HG02970 (cell line): Measurements from ENCODE around the gene KRTAP10-1.
"Not testable (repeated sequence)": the region's sequence is repeated elsewhere in the genome, so short reads cannot be mapped to it uniquely, and the experiment has no call there.

ENCODE experiments used
- ATAC-seq: cut with Tn5 transposase; IDR thresholded peaks from one replicate; pipeline ENCODE4 v1.9.1; 2021; ENCODE audit warnings: mild to moderate bottlenecking, moderate library complexity, moderate number of reproducible peaks; ENCODE audit not compliant: unreplicated experiment, low FRiP score

The KRTAP10-1 gene

DNA sequence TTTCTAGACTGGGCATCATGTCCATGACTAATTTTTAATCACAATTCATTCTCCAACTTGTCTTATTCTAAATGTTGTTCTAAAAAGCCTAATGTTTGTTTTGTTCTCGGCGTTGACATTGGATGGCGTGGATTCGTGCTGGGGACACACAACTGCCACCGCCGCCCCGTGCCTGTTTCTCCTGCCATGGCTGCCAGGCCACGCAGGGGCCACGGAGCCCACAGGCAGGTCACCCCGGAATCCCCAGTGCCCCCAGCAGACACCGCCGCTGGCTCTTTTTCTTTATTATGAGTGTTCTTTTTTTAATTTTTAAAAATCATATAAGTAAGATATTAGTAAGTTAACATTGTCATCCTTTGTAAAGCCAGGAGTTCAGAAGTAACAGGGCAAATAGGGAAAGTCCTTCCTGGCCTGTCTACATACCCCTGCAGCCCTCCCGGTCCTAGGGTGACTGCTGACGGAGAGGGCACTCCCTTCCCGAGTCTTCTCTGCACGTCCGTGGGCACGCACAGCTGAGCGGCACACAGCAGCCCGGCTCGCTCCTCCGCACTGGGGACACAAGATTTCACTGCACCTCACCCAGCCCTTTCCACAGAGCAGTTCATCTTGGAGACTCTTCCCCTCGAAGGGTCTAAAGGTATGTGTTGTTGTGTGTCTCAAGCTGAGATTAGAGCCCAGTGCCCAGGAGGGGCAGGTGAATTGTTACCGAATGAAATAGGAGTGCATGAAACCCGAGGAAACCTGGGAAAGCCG lies 32.1 kb downstream of the KRTAP10-1 start:
- ATAC-seq = no peak

DNA sequence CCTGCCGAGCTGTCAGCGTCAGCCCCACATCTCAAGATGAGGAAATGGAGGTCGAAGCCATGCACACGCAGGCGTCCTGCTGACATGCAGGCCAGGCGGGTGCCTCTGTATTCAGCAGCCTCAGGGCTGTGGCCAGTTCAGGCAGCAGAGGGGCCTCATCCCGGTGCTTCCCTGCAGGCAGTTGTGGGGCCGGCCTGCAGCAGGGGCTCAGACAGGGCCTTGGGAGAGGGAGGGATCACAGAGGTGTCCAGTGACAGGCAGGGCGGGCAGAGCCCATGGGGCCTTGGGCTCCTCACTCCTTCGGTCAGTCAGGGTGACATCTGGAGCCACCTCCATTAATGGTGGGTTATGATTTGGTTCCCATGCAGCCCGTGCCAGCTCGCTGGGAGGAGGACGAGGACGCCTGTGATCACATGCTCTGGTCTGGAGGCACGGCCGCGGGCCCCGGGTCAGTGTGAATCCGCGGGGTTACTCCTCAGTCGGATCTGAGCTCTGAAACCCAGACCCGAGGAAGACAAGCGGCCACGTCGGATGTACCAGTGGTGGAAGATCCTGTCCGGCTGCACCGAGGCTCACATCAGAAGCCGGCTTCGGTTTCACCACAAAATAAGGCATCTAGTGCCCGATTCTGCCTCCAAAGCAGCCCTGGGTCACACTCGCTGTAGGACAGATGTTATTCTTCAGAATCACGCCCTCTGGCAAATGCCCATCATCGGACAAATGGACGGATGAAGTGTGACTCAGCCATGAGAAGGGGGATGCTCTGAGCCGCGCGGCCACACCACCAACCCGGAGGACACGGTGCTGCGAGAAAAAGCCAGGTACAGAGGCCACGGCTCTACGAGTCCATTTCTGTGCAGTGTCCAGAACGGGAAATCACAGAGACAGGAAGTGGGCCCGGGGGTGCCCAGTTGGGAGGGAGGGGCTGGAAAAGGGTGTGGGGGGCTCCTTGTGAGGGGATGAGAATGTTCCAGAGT lies 33.4 kb downstream of the KRTAP10-1 start:
- ATAC-seq = no peak

DNA sequence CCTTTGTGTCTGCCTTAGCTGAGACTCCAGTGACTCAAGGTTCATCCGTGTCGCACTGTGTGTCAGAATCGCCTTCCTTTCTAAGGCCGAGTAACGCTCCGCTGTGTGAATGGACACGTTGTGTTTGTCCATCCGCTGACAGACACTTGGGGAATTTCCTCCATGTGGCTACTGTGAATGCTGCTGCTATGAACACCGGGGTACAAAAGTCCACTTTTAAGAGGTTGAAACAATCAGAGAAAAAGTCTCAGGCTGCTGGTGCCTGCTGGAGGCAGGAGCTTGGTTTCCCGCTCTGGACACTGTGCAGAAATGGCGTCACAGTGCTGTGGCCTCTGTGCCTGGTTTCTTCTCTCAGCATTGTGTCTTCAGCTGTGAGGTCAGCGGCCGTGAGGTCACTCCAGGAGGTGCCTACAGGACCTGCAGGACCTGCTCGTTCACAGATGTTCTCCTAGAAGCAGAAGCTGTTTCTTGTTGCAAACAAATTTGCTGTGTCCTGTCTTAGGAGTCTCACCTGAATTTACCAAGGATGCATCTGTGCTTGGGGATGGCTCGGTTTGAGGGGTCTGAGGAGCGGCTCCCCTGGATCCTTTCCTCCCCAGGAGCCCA lies 34.2 kb downstream of the KRTAP10-1 start:
- ATAC-seq = no peak

DNA sequence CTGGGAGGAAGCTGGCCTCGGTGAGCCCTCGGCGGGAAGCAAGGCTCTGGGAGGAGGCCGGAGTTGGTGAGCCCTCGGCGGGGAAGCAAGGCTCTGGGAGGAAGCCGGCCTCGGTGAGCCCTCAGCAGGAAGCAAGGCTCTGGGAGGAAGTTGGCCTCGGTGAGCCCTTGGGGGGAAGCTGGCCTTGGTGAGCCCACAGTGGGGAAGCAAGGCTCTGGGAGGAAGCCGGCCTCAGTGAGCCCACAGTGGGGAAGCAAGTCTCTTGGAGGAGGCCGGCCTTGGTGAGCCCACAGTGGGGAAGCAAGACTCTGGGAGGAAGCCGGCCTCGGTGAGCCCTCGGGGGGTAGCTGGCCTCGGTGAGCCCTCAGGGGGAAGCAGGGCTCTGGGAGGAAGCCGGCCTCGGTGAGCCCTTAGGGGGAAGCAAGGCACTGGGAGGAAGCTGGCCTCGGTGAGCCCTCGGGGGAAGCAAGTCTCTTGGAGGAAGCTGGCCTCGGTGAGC lies 36.0 kb downstream of the KRTAP10-1 start:
- no peak for ATAC-seq

DNA sequence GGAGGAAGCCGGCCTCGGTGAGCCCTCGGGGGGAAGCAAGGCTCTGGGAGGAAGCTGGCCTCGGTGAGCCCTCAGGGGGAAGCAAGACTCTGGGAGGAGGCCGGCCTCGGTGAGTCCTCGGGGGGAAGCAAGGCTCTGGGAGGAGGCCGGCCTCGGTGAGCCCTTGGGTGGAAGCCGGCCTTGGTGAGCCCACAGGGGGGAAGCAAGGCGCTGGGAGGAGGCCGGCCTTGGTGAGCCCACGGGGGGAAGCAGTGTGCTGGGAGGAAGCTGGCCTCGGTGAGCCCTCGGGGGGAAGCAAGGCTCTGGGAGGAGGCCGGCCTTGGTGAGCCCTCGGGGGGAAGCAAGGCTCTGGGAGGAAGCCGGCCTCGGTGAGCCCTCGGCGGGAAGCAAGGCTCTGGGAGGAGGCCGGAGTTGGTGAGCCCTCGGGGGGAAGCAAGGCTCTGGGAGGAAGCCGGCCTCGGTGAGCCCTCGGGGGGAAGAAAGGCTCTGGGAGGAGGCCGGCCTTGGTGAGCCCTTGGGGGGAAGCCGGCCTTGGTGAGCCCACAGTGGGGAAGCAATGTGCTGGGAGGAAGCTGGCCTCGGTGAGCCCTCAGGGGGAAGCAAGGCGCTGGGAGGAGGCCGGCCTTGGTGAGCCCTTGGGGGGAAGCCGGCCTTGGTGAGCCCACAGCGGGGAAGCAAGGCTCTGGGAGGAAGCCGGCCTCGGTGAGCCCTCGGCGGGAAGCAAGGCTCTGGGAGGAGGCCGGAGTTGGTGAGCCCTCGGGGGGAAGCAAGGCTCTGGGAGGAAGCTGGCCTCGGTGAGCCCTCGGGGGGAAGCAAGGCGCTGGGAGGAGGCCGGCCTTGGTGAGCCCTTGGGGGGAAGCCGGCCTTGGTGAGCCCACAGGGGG lies 36.7 kb downstream of the KRTAP10-1 start:
- ATAC-seq = not testable (repeated sequence)

DNA sequence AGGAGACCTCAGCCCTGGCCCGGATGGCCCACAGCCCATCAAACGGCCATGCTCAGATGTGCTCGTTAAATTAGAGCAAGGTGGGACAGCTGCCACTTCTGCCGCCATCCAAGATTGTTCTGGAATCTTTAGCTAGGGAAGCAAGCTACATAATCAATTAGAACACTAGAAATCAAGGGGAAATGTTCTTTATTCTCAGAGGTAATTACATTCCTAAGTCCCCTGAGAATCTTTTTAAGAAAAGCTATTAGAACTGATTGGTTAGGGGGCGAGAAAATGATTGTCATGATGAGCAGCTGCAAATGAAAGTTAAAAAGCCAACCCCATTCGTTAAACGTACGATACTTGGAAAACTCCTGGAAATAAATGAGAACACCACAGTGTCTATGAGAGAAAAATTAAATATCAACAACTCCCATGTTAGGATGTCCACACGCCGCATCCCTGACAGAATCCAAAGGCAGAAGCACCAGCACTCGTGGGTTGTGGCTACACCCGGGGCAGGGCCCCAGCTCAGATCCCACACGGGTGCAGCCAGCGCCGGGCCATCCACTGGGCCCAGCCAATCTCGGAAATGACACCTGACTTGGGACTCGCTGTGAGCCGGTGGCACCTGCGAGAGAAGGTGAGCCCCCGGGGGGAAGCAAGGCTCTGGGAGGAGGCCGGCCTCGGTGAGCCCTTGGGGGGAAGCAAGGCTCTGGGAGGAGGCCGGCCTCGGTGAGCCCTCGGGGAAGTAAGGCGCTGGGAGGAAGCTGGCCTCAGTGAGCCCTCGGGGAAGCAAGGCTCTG lies 37.6 kb downstream of the KRTAP10-1 start:
- ATAC-seq = no peak

DNA sequence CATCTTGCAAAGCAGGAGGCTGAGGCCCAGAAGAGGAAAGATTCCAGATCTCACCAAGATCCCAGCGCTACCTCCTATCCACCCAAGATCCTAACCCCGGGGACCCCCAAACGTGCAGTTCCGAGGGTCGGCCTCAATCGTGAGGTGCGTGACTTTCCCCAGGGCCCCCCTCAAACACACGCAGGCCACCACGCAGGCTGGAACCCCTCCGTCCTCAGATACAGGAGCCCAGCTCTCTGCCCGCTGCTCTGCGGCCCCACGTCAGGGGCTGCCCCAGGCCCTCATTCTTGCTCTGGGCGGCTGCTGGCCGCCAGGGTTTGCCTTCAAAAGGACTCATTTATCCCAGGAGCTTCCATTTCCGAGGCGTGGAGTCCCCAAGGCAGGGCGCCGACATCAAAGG lies 39.9 kb downstream of the KRTAP10-1 start:
- ATAC-seq = no peak

DNA sequence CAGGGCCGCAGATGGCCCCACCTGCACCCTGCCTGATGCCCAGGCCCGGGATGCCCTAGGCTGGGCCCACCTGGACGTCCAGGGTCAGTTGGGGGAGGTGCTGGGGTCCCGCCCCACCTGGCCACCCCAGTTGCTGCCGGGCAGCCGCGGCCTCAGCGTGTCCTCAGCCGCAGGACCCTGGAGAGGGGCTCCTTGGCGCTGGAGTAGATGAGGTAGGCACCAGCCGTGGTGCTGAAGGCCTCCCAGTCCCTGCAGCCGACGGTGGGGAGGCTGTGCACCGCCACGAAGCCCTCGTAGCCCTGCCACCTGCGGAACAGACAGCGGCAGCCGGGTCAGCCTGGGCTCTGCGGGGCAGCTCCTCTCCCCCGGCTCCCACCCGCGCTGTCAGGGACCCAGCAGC lies 40.4 kb downstream of the KRTAP10-1 start:
- ATAC-seq = no peak

DNA sequence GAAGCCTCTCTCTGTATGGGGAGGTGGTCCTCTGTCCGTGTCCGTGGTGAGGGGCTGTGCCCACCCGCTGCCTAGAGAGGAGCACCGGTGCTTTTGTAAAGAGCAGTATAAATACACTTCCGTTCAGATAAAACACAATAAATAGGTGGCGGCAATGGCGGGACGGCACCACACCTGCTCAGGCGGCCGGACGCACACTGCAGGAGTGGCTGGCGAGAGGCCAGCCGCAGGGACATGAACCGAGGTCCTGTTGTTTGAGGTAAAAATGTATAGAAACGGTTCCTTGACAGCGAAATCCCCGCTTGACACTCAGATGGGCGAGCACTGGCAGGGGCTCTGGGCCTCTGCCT lies 40.8 kb downstream of the KRTAP10-1 start:
- ATAC-seq = no peak

DNA sequence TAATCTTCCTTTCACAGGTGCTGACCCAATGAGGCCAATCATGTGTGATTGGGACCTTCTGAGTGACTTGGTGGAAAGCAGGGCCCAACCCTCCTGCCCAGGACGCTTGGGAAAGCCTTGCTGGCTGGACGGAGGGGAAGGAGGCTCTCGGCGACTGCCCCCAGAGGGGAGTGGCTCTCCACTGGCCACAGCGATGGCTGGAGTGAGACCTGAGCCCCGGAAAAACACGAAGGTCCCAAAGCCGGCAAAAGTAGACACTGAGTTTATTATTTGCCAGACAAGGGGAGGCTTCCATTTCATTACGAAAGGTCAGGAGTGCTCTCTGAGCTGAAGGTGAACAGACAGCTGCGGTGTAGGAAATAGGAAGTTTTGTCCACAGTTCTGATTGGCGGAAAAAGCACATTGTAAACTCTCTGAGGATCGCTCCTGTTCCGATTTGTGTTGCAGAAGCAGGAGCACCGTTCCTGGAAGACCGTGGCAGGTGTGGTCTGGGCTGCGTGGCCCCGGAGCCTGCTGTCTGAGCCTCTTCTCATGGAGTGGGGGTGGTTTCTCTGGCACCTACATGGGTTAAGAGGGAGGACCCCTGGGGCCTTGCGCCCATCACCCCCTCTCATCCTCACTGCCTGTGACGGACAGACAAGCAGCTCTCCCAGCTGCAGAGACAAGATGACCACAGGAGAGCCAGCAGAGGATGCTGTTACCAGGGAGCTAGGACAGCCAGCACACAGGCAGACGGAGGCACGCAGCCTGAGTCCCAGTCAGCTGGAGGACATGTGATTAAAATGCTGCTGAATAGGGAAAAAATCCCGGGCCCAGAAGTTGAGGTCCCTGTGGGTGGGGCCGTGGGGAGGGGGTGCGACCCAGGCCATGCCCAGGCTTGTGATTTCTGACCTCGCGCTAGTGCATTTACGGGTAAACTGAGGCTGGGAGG lies 41.5 kb downstream of the KRTAP10-1 start:
- no peak for ATAC-seq

DNA sequence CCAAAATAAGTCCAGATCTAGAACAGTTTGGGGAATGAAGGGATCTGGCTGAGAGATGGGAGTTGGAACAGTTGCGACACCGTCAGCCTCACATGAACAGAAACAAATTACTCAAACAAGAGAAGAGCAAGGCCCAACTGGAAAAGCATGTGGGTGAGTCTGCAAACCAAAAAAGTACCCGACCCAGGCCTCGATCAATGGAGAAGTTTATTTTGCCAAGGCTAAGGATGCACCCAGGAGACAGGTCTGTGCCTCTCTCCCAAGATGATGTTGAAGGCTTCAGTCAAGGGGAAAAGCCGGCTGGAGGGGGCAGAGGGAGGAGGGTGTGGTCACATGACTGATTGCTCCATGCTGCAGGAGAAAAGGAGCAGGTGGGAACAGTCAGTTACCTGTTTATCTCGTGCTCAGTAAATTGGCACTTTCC lies 42.3 kb downstream of the KRTAP10-1 start:
- ATAC-seq = no peak

DNA sequence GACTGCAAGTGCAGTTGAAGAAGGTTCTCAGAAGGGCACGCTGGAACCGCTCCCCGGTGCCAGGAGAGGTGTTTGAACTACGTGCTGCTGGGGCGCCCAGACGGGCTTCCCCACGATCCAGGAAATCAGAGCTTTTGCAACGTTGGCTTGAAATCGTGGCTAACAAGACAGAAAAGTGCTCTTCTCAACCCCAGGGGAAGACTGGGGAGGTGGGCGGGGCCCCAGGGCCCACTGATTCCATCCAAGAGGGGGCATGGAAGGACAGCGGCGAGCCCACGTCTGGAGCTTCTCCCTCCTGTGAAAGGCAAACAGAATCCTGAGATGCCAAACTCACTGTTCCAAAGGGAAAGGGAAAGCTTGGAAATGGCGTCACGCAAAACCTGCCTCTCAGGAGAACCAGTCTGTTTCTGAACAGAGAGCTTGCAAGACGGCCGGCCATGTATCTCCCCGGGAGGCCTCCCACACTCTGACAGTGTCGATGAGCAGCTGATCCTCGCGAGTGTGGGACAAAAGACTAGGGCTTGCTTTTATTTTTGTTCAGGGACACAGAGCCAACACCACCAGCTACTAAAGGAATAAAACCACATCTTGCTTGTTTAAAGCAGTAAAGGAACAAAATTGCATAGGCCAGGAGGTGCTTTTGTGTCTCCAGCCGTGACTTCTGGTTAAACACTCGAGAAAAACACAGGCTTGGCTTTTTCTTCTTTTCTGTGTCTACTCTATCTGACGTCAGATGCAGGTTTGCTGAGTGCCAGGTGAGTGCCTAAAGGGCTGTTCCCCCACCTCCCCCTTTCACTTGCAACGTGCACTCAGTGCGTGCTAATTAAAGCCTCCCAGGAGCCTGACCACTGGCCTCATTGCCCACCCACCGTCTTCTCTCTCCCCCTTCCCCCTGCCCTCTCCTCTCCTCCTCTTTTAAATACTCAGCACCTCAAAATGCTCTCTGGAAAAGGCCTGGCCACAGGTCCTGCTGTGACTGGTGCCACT lies 43.1 kb downstream of the KRTAP10-1 start:
- ATAC-seq = no peak

DNA sequence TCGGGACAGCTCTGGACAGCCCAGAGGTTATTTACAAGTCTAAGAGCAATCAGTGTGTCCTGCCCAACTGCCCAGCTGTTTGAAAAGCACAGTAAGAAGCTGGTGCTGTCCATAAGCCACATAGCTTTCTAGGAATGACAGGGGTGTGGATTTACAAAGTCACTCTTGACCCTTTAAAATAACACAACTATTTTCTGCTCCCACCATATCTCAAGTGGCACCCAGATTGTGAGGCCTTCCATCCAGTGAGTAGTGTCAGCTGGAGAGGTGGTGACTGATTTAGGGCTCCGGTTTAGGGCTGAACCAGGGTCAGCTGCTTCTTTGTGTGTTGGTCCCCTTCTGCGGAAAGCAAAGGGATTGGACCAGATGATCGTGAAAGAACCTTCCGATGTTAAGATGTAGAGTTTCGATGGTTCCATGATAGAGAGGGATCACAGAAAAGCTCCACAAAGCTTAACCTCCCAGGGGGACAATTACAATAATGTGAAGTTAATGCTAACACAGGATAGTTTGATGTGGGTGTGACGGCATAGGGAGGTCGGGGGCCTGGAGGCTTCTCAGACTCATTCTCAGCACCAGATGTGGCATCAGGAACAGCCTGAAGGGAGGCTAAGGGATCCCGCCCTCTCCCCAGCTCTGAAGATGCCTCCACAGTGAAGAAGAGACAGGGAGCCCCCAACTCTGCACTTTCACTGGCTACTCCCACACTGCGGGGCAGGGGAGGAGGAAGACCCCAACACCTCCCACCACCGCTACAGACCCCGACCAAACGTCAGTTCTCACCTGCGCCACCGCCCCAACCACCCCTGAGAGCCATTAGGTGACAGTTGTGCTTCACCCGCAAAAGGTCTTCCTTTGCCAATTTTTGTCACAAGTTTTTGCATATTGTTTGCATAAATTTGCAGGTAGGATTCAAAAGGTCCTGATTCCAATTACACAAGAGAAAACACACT lies 44.1 kb downstream of the KRTAP10-1 start:
- no peak for ATAC-seq

DNA sequence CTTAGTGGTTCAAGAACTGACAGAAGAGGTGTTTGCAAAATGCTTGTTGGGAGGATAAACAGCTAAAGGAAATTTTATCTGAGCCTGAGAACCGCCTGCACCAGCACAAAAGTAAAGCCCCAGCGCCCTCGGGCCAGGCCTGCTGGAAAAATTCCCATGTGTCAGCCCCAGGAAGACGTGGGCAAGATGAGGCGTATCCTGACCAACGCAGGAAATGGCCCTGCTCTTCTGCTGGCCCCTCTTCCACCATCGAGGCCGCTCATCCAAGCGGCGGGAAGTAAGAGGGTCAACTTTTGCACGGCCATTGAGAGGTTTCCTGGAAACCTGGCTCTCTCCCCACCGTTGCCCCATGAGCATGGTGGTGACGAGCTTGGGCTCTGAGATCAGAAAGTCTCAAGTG lies 45.0 kb downstream of the KRTAP10-1 start:
- ATAC-seq = no peak

DNA sequence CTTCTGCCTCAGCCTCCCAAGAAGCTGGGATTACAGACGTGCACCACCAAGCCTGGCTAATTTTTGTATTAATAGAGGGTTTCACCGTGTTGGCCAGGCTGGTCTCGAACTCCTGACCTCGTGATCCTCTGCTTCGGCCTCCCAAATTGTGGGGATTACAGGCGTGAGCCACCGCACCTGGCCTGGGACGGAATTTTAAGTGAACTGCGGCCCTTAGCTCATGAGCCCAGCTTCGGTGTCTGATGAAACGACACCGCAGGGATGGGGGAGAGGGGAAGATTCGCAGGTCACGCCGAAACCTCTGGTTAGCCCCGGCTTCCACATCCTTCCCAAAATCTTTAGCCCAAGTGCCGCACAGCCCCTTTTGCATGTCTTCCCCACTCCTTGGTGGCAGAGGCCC lies 45.6 kb downstream of the KRTAP10-1 start:
- ATAC-seq = no peak
